Transverse colon (tissue), 4 donors: ENCODE measurements around the gene FNDC3B. TPM values are rescaled to one million over a fixed set of nuclear protein-coding genes. Genes with fewer than 3 reads are reported as not detected.

ENCODE experiments used
- DNase-seq: peaks from one replicate; pipeline ENCODE4 v3.0.0-alpha.2; 2019
- H3K27ac ChIP-seq, 4 donors: fragments of 200-600 bp; sonication (generic); 2 replicates each; pipeline ENCODE4 v1.5.1; 2016 to 2018; ENCODE audit warnings: inconsistent platforms in 4 of 4
- H3K27me3 ChIP-seq: fragments of 200-600 bp; sonication (generic); 2 replicates; pipeline ENCODE4 v1.5.1; 2017; ENCODE audit warnings: inconsistent platforms
- H3K36me3 ChIP-seq, 4 donors: fragments of 200-600 bp; sonication (generic); 2 replicates each; pipeline ENCODE4 v1.5.1; 2017 to 2019; ENCODE audit warnings: inconsistent platforms in 4 of 4
- H3K4me1 ChIP-seq, 4 donors: fragments of 200-600 bp; sonication (generic); 2 replicates each; pipeline ENCODE4 v1.5.1; 2017 to 2020; ENCODE audit warnings: inconsistent platforms in 4 of 4
- H3K4me3 ChIP-seq, 4 donors: fragments of 200-600 bp; sonication (generic); 1 replicate in 1 of 4; 2 replicates in 3 of 4; pipeline versions ENCODE4 v1.5.1 to v1.6.1; 2017 to 2019; ENCODE audit warnings: inconsistent platforms in 4 of 4
- H3K9me3 ChIP-seq, 2 donors: fragments of 200-600 bp; sonication (generic); 2 replicates each; pipeline ENCODE4 v1.5.1; 2017 to 2019; ENCODE audit warnings: inconsistent platforms in 2 of 2
- EP300 ChIP-seq: sonication (generic); formaldehyde crosslinking; IDR thresholded peaks from one replicate; pipeline ENCODE4 v1.6.1; 2017; ENCODE audit warnings: antibody characterized with exemption, low read depth
- POLR2A ChIP-seq: fragments of 450-650 bp; IDR thresholded peaks from one replicate; pipeline ENCODE4 v1.6.1; 2016; ENCODE audit warnings: antibody characterized with exemption, mild to moderate bottlenecking, moderate library complexity
- POLR2AphosphoS5 ChIP-seq, 3 donors: sonication (generic); formaldehyde crosslinking; IDR thresholded peaks; one replicate each; pipeline ENCODE4 v1.6.1; 2016; ENCODE audit warnings: antibody characterized with exemption in 3 of 3
- WGBS, 2 donors: methylation state at CpG; one replicate each; pipeline ENCODE4 v1.1.5; 2018; ENCODE audit warnings: low coverage in 1 of 2; 5-methylcytosine and 5-hydroxymethylcytosine counted together
- in situ Hi-C, 4 donors: fragments of 200-750 bp; cut with MboI; loops; one replicate each; pipeline versions ENCODE4 v1.15.0 to v1.15.1; 2017; ENCODE audit warnings: low sequenced_read_pairs in 3 of 4, low pct_ligation_motif_present in 1 of 4, low pct_unique_long_range_greater_than_20kb in 1 of 4
- intact Hi-C: fragments of 100-400 bp; cut with DNase I; formaldehyde crosslinking; loops from one replicate; pipeline ENCODE4 v1.15.1; 2023; ENCODE audit warnings: low total_unique reads
- total RNA-seq, 4 donors: library from RNA; depleted of rRNA; stranded (reverse); fragments of >200 nt; gene quantifications; one replicate each; pipeline ENCODE4 v1.1.0, GENCODE V29; 2016
- TF ChIP-seq, protein P1 (sequence below), 5 experiments: fragments of 200-600 bp in 3 of 5; fragments of 450-650 bp in 2 of 5; sonication (generic) in 3 of 5; IDR thresholded peaks; 1 replicate in 2 of 5; 2 replicates in 3 of 5; pipeline ENCODE4 v1.5.1; 2016 to 2017; ENCODE audit warnings: antibody characterized with exemption in 5 of 5, inconsistent platforms in 3 of 5, mild to moderate bottlenecking in 2 of 5, moderate library complexity in 1 of 5

The FNDC3B gene
- total RNA-seq, 4 donors from 2014 or later = 28.5 to 85.7 (median 44.5) TPM

DNA sequence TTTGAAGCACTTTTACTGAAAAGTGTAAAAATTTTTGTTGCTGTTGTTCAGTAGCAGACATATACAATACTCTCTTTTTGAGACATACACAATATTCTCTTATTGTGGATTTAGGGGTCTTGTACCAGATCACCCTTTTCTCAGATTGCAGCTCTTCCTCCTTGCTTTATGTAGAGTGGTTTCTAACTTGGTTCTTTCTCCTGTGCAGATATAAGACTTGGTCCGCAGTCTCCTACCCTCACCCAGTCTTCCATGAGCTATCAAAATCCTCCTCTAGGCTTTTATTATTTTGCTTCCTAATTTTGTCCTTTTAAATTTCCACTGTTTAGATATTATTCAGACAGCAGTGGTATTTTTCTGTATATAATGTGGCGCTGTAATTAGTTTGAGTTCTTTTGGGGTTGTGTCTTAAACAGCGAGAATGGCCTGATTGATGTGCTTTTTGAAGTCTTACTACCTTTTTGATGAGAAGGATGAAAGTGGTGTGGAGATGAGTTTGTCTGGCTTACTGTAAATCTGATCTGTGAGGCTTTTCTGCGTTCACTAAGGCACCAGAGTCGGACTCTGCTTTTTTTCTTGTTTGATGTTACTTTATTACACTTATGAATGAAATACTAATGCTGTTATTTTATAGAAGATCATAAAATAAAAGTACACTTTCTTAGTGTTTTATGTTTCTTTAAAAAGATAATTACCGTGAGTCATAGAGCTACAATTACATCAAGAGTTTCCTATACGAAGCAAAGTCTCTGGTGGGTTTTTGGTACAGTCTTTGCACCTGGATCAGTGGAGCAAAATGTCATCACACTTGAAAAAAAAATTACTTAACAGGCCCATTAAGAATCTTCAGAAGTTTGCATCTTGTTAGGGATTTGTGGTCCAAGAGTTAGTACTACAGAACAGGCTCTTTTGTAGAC, 27.8 kb downstream of the FNDC3B start:
- in situ Hi-C loops (no loop called here), intact Hi-C loops (no loop called here)
- Histone ChIP-seq H3K36me3 (no peaks in the 10 kb centered on the region), H3K4me1 (peaks cover 27 to 100% (median 70%) of the 10 kb centered on the region in 4 donors), H3K27me3 (no peaks in the 10 kb centered on the region), H3K4me3 (peak overlapping the region in 1 of 4 donors; percentile 22), H3K9me3 (no peaks in the 10 kb centered on the region), H3K27ac (peak overlapping the region; percentile 69 to 82 (median 76))
- TF ChIP-seq, protein P1, sequence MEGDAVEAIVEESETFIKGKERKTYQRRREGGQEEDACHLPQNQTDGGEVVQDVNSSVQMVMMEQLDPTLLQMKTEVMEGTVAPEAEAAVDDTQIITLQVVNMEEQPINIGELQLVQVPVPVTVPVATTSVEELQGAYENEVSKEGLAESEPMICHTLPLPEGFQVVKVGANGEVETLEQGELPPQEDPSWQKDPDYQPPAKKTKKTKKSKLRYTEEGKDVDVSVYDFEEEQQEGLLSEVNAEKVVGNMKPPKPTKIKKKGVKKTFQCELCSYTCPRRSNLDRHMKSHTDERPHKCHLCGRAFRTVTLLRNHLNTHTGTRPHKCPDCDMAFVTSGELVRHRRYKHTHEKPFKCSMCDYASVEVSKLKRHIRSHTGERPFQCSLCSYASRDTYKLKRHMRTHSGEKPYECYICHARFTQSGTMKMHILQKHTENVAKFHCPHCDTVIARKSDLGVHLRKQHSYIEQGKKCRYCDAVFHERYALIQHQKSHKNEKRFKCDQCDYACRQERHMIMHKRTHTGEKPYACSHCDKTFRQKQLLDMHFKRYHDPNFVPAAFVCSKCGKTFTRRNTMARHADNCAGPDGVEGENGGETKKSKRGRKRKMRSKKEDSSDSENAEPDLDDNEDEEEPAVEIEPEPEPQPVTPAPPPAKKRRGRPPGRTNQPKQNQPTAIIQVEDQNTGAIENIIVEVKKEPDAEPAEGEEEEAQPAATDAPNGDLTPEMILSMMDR (IDR thresholded peaks at IDR 0.05) = no peak
- no peak for TF ChIP-seq EP300
- DNase-seq = no peak
- WGBS, 2 donors = 40 to 47% methylated on average over 7 of the region's 7 CpGs

DNA sequence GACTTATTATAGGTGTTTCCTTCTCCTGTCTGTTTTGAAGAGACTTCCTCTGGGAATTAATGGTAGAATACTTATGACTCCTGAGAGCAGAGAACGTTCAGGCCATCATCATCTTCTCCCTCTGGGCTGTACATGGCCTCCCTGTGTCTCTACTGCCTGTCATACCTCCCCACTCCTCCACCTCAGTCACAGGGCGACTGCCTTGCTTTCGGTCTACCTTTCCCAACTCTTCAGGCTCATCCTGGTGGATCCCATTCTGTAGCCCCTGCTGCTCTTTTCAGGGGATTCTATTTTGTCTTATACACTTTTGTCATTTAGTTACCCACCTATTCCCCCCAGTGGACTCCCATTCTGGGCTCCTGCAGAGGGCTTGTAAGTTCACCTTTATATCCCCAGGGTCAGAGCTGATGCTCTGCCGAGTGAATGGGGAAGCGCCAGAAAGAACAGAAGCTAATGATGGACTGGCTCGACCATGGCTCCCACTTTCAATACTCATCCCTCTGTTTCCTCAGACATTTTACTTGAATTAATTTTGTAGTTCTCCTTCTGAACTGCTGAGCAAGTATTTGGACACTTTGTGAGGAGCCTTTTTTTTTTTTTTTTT, 28.6 kb downstream of the FNDC3B start:
- TF ChIP-seq, protein P1 (IDR thresholded peaks at IDR 0.05) = no peak
- TF ChIP-seq EP300 = no peak
- no peak for TF ChIP-seq POLR2A
- no peak for TF ChIP-seq POLR2AphosphoS5 (IDR thresholded peaks at IDR 0.05)
- intact Hi-C loops (no loop called here), in situ Hi-C loops (no loop called here)
- WGBS, 2 donors = 54 to 73% methylated on average over 4 to 6 of the region's 6 CpGs
- Histone ChIP-seq H3K4me3 (no peak overlapping the region), H3K27ac (peak overlapping the region; percentile 69 to 82 (median 76)), H3K27me3 (no peaks in the 10 kb centered on the region), H3K36me3 (no peaks in the 10 kb centered on the region), H3K4me1 (peaks cover 34 to 100% (median 69%) of the 10 kb centered on the region in 4 donors), H3K9me3 (no peaks in the 10 kb centered on the region)
- no peak for DNase-seq

DNA sequence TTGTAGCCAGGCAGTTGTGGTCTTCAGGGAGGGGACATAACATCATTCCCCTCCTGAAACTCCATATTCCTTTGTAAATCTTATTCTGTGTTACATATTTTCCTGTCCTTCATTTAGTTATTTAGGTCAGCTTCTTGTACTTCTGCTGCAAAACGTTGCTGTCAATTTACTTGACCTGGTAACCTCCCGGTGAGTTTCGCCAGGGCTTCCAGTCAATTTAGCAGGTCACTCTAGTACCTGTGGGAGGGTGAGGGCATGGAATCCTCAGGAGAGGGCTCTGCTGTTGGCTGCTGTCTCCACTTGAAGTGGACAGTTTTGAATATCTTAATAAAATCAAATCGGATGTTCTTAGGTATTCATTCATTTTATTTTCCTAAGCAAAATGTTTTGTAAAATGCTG, 29.6 kb downstream of the FNDC3B start:
- peak overlapping the region in 2 of 4 donors; percentile 17 to 33 for H3K27ac ChIP-seq
- intact Hi-C loops = no loop called here

DNA sequence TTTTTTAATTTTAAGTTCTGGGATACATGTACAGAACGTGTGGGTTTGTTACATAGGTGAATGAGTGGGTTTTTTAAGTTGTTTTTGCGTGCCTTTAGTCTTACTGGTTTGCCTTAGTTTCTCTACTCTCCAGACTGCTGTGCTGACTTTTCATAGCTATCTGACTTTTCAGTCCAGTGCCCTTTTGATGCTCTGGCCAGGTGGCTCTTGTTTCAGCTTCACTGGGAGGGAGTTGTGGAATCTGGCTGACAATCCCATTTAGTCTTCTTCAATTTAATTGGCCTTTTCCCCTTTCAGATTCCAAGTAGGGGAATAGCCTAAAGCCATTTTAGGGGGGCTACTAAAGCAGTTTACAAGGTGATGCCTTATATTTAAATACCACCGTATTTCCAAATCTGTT, 30.1 kb downstream of the FNDC3B start:
- no peak for TF ChIP-seq POLR2AphosphoS5 (IDR thresholded peaks at IDR 0.05)
- TF ChIP-seq, protein P1 (IDR thresholded peaks at IDR 0.05) = no peak
- TF ChIP-seq POLR2A = no peak
- no peak for TF ChIP-seq EP300
- H3K36me3 ChIP-seq = no peaks in the 10 kb centered on the region
- no peaks in the 10 kb centered on the region for H3K9me3 ChIP-seq
- peak overlapping the region in 3 of 4 donors; percentile 17 to 33 (median 24) for H3K27ac ChIP-seq
- H3K27me3 ChIP-seq = no peaks in the 10 kb centered on the region
- no peak overlapping the region for H3K4me3 ChIP-seq
- in situ Hi-C loops (no loop called here), intact Hi-C loops (no loop called here)
- no peak for DNase-seq
- WGBS, 2 donors = 78 to 87% methylated on average over 3 of the region's 3 CpGs
- H3K4me1 ChIP-seq = peaks cover 43 to 100% (median 69%) of the 10 kb centered on the region in 4 donors

More for the DNA sequence above, 29.6 kb downstream of the FNDC3B start:
- Histone ChIP-seq H3K36me3 (no peaks in the 10 kb centered on the region), H3K27me3 (no peaks in the 10 kb centered on the region), H3K4me3 (no peak overlapping the region), H3K9me3 (no peaks in the 10 kb centered on the region), H3K4me1 (peaks cover 38 to 100% (median 67%) of the 10 kb centered on the region in 4 donors)
- no peak for DNase-seq
- in situ Hi-C loops = no loop called here
- 62 to 69% methylated on average over 3 to 4 of the region's 4 CpGs for WGBS, 2 donors
- TF ChIP-seq EP300 (no peak), POLR2AphosphoS5 (IDR thresholded peaks at IDR 0.05) (no peak), POLR2A (no peak)
- TF ChIP-seq, protein P1 (IDR thresholded peaks at IDR 0.05) = no peak
